Transverse colon (tissue), 4 donors: ENCODE data around the gene DHX58. TPM values are rescaled to one million over a fixed set of nuclear protein-coding genes. Genes with fewer than 3 reads are reported as not detected.

Source experiments
- DNase-seq: peaks from one replicate; pipeline ENCODE4 v3.0.0-alpha.2; 2019
- H3K27ac ChIP-seq, 4 donors: fragments of 200-600 bp; sonication (generic); 2 replicates each; pipeline ENCODE4 v1.5.1; 2016 to 2018; ENCODE audit warnings: inconsistent platforms in 4 of 4
- H3K27me3 ChIP-seq: fragments of 200-600 bp; sonication (generic); 2 replicates; pipeline ENCODE4 v1.5.1; 2017; ENCODE audit warnings: inconsistent platforms
- H3K36me3 ChIP-seq, 4 donors: fragments of 200-600 bp; sonication (generic); 2 replicates each; pipeline ENCODE4 v1.5.1; 2017 to 2019; ENCODE audit warnings: inconsistent platforms in 4 of 4
- H3K4me1 ChIP-seq, 4 donors: fragments of 200-600 bp; sonication (generic); 2 replicates each; pipeline ENCODE4 v1.5.1; 2017 to 2020; ENCODE audit warnings: inconsistent platforms in 4 of 4
- H3K4me3 ChIP-seq, 4 donors: fragments of 200-600 bp; sonication (generic); 1 replicate in 1 of 4; 2 replicates in 3 of 4; pipeline versions ENCODE4 v1.5.1 to v1.6.1; 2017 to 2019; ENCODE audit warnings: inconsistent platforms in 4 of 4
- H3K9me3 ChIP-seq, 2 donors: fragments of 200-600 bp; sonication (generic); 2 replicates each; pipeline ENCODE4 v1.5.1; 2017 to 2019; ENCODE audit warnings: inconsistent platforms in 2 of 2
- EP300 ChIP-seq: sonication (generic); formaldehyde crosslinking; IDR thresholded peaks from one replicate; pipeline ENCODE4 v1.6.1; 2017; ENCODE audit warnings: antibody characterized with exemption, low read depth
- POLR2A ChIP-seq: fragments of 450-650 bp; IDR thresholded peaks from one replicate; pipeline ENCODE4 v1.6.1; 2016; ENCODE audit warnings: antibody characterized with exemption, mild to moderate bottlenecking, moderate library complexity
- POLR2AphosphoS5 ChIP-seq, 3 donors: sonication (generic); formaldehyde crosslinking; IDR thresholded peaks; one replicate each; pipeline ENCODE4 v1.6.1; 2016; ENCODE audit warnings: antibody characterized with exemption in 3 of 3
- WGBS, 2 donors: methylation state at CpG; one replicate each; pipeline ENCODE4 v1.1.5; 2018; ENCODE audit warnings: low coverage in 1 of 2; 5-methylcytosine and 5-hydroxymethylcytosine counted together
- in situ Hi-C, 4 donors: fragments of 200-750 bp; cut with MboI; loops; one replicate each; pipeline versions ENCODE4 v1.15.0 to v1.15.1; 2017; ENCODE audit warnings: low sequenced_read_pairs in 3 of 4, low pct_ligation_motif_present in 1 of 4, low pct_unique_long_range_greater_than_20kb in 1 of 4
- intact Hi-C: fragments of 100-400 bp; cut with DNase I; formaldehyde crosslinking; loops from one replicate; pipeline ENCODE4 v1.15.1; 2023; ENCODE audit warnings: low total_unique reads
- total RNA-seq, 4 donors: library from RNA; depleted of rRNA; stranded (reverse); fragments of >200 nt; gene quantifications; one replicate each; pipeline ENCODE4 v1.1.0, GENCODE V29; 2016
- TF ChIP-seq, protein P1 (sequence below), 5 experiments: fragments of 200-600 bp in 3 of 5; fragments of 450-650 bp in 2 of 5; sonication (generic) in 3 of 5; IDR thresholded peaks; 1 replicate in 2 of 5; 2 replicates in 3 of 5; pipeline ENCODE4 v1.5.1; 2016 to 2017; ENCODE audit warnings: antibody characterized with exemption in 5 of 5, inconsistent platforms in 3 of 5, mild to moderate bottlenecking in 2 of 5, moderate library complexity in 1 of 5

DHX58 gene
- total RNA-seq, 4 donors from 2014 or later = 4.6 to 14.6 (median 12.8) TPM

DNA sequence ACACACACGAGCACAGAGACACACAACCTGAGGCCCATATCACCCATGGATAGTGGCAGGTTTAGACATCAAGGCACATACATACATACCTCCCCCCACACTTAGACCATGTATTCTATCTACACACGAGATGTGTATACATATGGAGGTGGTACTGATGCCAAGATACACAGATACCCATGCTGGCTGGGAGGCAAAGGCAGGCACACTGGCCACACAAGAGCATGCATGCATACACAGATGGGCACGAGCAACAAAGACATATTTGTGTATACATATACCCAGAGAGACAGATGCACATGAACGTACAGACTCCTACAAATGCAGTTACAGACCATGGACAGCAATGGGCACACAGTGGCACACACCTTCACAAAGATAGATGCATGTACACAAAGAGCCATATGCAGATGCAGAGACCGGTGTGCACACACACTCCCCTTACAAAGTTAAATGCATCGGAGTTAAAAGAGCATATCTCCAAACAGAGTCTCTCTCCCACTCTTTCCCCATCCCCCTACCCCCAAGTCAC is 60.1 kb downstream of the DHX58 start:
- no peaks in the 10 kb centered on the region for H3K9me3 ChIP-seq
- H3K4me3 ChIP-seq = no peak overlapping the region
- intact Hi-C loops = no loop called here
- no peak for DNase-seq
- in situ Hi-C loops = no loop called here
- peaks cover 13% of the 10 kb centered on the region for H3K27me3 ChIP-seq
- WGBS, 2 donors = 67 to 82% methylated on average over 1 to 6 of the region's 6 CpGs
- H3K36me3 ChIP-seq = no peaks in the 10 kb centered on the region
- TF ChIP-seq, protein P1, sequence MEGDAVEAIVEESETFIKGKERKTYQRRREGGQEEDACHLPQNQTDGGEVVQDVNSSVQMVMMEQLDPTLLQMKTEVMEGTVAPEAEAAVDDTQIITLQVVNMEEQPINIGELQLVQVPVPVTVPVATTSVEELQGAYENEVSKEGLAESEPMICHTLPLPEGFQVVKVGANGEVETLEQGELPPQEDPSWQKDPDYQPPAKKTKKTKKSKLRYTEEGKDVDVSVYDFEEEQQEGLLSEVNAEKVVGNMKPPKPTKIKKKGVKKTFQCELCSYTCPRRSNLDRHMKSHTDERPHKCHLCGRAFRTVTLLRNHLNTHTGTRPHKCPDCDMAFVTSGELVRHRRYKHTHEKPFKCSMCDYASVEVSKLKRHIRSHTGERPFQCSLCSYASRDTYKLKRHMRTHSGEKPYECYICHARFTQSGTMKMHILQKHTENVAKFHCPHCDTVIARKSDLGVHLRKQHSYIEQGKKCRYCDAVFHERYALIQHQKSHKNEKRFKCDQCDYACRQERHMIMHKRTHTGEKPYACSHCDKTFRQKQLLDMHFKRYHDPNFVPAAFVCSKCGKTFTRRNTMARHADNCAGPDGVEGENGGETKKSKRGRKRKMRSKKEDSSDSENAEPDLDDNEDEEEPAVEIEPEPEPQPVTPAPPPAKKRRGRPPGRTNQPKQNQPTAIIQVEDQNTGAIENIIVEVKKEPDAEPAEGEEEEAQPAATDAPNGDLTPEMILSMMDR (IDR thresholded peaks at IDR 0.05) = no peak
- no peak for TF ChIP-seq POLR2AphosphoS5 (IDR thresholded peaks at IDR 0.05)
- TF ChIP-seq POLR2A = no peak
- no peak for TF ChIP-seq EP300
- H3K27ac ChIP-seq = no peak overlapping the region
- H3K4me1 ChIP-seq = peaks cover 0 to 14% (median 4%) of the 10 kb centered on the region in 4 donors

DNA sequence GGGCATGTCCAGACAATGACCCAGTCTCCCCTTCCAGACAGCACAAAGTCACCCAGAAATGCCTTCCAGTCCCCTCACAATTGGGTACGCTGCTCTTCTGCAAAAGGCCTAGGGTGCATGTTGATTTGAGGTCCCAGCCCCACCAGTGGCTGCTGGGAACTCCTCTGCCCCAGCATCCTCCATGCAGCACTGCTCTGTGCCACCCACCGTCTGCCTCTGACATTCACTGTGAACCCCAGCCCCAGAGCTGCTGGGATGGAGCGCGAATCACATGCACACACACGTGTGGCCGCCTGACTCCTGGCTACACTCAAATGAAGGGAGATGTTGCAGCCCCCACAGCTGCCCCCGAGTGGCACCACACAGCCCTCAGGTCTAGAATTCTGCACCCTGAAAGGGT is 60.9 kb downstream of the DHX58 start:
- in situ Hi-C loops (no loop called here), intact Hi-C loops (no loop called here)
- Histone ChIP-seq H3K4me1 (peaks cover 0 to 14% (median 4%) of the 10 kb centered on the region in 4 donors), H3K9me3 (no peaks in the 10 kb centered on the region), H3K36me3 (no peaks in the 10 kb centered on the region), H3K27me3 (peaks cover 13% of the 10 kb centered on the region), H3K27ac (no peak overlapping the region), H3K4me3 (no peak overlapping the region)
- DNase-seq = no peak
- WGBS, 2 donors = 95% methylated on average over 7 of the region's 7 CpGs; no CpG with 5 or more reads in 1 of the 2 donors
- TF ChIP-seq EP300 (no peak), POLR2A (no peak), POLR2AphosphoS5 (IDR thresholded peaks at IDR 0.05) (no peak)
- TF ChIP-seq, protein P1 (IDR thresholded peaks at IDR 0.05) = no peak

Other genes starting within 250 kb of the DHX58 start
- gene KLHL11, start 247.3 kb downstream of the DHX58 start, total RNA-seq = 10 to 100 TPM in 3 of 4 donors, 1 to 10 TPM in 1; 5.4 to 19.5 (median 15.9) TPM
- 10 to 100 TPM; 39.2 to 69.2 (median 51.9) TPM for gene ACLY, start 193.8 kb downstream of the DHX58 start, total RNA-seq
- under 1 TPM in 2 of 4 donors, not detected in 2; 0.32 to 0.55 TPM for gene ODAD4, start 182.1 kb downstream of the DHX58 start, total RNA-seq
- 100 to 1,000 TPM in 1 of 4 donors, 10 to 100 TPM in 3; 32.6 to 133 (median 54.2) TPM for gene CNP, start 145.9 kb downstream of the DHX58 start, total RNA-seq
- gene DNAJC7, start 95.3 kb downstream of the DHX58 start, total RNA-seq = 10 to 100 TPM; 18.1 to 87.5 (median 64.5) TPM
- gene NKIRAS2, start 92.6 kb downstream of the DHX58 start, total RNA-seq = 10 to 100 TPM; 20.5 to 52.7 (median 35.0) TPM
- 1 to 10 TPM in 2 of 4 donors, under 1 TPM in 1, not detected in 1; 0.37 to 4.1 (median 3.7) TPM for gene C17orf113, start 62.1 kb downstream of the DHX58 start, total RNA-seq
- gene ZNF385C, start 14.2 kb downstream of the DHX58 start, total RNA-seq = under 1 TPM in 2 of 4 donors, not detected in 2; 0.27 to 0.48 TPM
- 100 to 1,000 TPM in 1 of 4 donors, 10 to 100 TPM in 3; 16.9 to 154 (median 48.9) TPM for gene KAT2A, start 8.7 kb upstream of the DHX58 start, total RNA-seq
- gene HSPB9, start 10.1 kb upstream of the DHX58 start, total RNA-seq = under 1 TPM in 1 of 4 donors, not detected in 3; 0.14 TPM
- 100 to 1,000 TPM in 2 of 4 donors, 10 to 100 TPM in 2; 40.8 to 172 (median 112) TPM for gene RAB5C, start 42.3 kb upstream of the DHX58 start, total RNA-seq
- gene KCNH4, start 68.4 kb upstream of the DHX58 start, total RNA-seq = not detected
- gene HCRT, start 72.7 kb upstream of the DHX58 start, total RNA-seq = not detected
- 10 to 100 TPM; 10.8 to 34.6 (median 32.2) TPM for gene GHDC, start 81.8 kb upstream of the DHX58 start, total RNA-seq
- gene STAT5B, start 163.7 kb upstream of the DHX58 start, total RNA-seq = 100 to 1,000 TPM in 2 of 4 donors, 10 to 100 TPM in 2; 51.3 to 151 (median 79.1) TPM
- 10 to 100 TPM; 36.2 to 93.7 (median 50.3) TPM for gene STAT5A, start 175.8 kb upstream of the DHX58 start, total RNA-seq